HTERT RPE-1 (cell line): ENCODE measurements around the gene MAST4.
"Not testable (repeated sequence)": the region's sequence is repeated elsewhere in the genome, so short reads cannot be mapped to it uniquely, and the experiment has no call there.

Source experiments
- in situ Hi-C: fragments of 300-500 bp; cut with MboI; formaldehyde crosslinking; loops from 4 replicates; pipeline ENCODE4 v1.14.3; 2020; ENCODE audit warnings: low sequenced_read_pairs

MAST4 gene

GRCh38 chr5:67168069-67168468 is 571.9 kb downstream of the MAST4 start:
- in situ Hi-C loops = no loop called here

- in situ Hi-C loops = no loop called here
Measured at GRCh38 chr5:67170767-67171166, 574.6 kb downstream of the MAST4 start.

DNA sequence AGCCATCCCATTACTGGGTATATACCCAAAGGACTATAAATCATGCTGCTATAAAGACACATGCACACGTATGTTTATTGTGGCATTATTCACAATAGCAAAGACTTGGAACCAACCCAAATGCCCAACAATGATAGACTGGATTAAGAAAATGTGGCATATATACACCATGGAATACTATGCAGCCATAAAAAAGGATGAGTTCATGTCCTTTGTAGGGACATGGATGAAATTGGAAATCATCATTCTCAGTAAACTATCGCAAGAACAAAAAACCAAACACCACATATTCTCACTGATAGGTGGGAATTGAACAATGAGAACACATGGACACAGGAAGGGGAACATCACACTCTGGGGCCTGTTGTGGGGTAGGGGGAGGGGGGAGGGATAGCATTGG is 577.2 kb downstream of the MAST4 start:
- in situ Hi-C loops = not testable (repeated sequence)

- in situ Hi-C loops = no loop called here
Measured at GRCh38 chr5:67173959-67174358, 577.8 kb downstream of the MAST4 start.

GRCh38 chr5:67176936-67177335 is 580.7 kb downstream of the MAST4 start:
- in situ Hi-C loops = no loop called here

DNA sequence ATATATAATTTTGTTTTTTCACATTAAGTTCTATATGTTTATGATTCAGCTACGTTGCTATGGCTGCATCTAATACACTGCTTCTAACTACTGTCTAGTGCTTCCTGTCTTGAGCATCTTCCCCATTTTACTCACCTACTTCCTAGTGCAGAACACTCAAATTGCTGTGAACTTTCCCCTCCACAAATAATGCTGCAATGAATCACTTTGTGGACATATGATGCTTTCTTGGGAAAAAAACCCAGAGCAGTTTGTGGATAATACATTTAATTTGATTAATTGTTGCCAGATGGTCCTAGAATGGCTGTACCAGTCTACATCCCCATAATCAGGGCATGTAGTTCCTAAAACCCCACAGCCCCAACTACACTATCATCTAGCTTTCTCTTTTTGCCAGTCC is 581.9 kb downstream of the MAST4 start:
- in situ Hi-C loops = no loop called here

GRCh38 chr5:67178966-67179365 is 582.8 kb downstream of the MAST4 start:
- in situ Hi-C loops = no loop called here

GRCh38 chr5:67179697-67180361 is 583.6 kb downstream of the MAST4 start:
- in situ Hi-C loops = no loop called here

DNA sequence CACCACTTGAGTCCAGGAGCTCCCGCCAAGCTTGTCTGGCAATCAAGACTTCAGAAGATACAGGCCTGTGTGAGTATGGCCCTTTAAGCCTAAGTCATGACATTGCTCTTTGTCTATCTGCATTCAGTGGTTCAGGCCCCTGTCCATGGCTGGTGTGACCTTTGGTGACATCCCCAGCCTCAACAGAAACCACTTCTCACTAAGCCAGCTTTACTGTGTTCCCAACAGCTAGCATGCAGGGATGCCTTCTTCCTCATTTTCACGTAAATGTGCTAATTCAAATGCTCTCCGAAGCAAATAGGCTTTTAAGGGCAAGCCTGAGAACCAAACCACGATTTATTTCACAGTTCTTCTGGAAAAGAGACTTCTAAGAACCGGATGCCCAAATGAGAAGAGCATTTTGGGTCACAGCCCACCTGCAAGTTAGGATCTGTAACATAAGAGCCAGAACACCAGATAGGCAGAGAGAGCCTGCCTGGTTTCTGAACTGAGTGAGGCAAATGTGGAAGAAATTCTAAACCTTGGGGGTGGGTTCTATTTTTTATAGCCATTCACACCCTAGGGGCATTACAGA is 585.5 kb downstream of the MAST4 start:
- in situ Hi-C loops = no loop called here

DNA sequence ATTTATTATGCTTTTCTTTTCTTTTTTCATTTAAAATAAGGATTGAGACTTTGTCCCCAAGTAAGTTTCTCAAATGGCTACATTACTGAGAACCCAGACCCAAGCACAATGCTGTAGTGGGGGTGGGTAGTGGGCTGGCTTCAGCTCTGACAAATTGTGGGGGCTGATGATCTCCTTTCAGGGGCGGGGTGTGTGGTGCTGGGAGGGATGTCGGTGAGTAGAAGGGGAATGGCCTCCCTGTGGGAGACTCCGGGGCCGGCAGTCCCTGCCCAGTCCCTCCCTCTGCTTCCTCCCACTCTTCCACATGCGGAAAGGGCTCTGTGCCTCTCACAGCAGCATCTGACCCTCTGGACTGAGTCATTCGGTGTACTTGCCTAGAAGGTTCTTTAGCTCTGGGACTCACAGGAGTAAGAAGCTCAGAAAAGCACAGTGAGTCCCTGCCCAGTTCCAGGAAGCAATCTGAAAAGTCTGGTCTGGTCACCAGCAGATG is 586.2 kb downstream of the MAST4 start:
- in situ Hi-C loops = no loop called here

- in situ Hi-C loops = no loop called here
Measured at GRCh38 chr5:67183859-67184258, 587.7 kb downstream of the MAST4 start.

DNA sequence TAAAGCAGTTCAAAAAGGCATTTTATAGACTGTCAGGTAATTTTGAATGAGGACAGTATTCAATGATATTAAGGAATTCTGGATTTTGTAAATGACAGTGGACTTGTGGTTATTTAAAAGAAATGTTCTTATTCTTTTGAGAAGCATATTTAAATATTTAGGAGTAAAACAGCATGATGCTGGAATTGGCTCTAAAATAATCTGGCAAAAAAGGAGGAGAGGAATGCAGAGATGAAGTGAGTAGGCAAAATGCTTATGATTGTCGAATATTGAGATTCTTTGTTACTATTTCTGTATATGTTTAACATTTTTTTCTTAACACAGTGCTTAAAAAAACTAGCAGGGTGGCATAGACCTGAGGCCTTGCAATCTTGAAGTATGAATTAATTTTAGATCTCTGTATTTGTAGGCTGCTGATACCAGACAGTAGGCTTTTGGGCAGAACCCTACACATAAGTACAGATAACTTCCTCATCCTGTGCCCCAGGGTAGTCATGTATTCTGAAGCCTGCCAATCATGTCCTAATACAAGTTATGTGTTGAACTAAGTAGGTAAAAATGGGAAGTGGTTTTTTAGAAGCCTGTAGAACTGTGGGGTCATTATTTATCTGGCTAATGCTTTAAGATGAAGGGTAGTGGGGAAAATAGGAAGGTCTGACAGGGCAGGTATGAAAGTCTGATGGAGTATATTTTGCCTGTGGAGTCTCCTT is 591.0 kb downstream of the MAST4 start:
- in situ Hi-C loops = no loop called here

- in situ Hi-C loops = no loop called here
Measured at GRCh38 chr5:67188274-67189078, 592.3 kb downstream of the MAST4 start.

DNA sequence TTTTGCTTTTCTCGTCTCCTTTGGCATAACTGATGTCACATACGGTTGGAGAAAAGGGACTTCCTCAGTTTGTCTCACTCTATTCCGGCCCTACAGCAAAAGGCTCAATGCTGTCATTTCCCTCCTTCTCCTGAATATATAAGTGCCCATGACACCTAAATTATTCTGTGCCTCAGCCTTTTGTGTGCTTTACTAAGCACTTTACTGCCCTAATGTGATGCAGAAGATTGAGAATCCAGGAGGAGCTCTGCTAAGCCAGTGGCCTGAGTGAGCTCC is 592.8 kb downstream of the MAST4 start:
- in situ Hi-C loops = no loop called here

DNA sequence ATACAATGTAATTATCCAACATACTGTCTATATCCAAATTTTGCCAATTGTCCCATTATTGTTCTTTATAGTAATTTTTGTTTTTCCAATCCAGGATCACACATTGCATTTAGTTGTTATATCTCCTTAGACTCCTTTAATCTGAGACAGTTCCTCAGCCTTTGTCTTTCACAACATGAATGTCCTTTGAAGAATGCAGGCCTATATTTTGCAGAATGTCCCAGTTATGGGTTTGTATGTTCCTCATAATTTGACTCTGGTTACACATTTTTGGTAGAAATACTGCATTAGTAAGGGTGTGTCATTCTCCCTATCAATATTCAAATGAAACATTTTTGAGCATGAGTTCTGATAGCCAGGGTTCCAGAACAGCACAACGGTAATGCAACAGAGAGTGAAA is 593.7 kb downstream of the MAST4 start:
- in situ Hi-C loops = no loop called here

GRCh38 chr5:67190410-67190809 is 594.2 kb downstream of the MAST4 start:
- in situ Hi-C loops = no loop called here

GRCh38 chr5:67190861-67191260 is 594.7 kb downstream of the MAST4 start:
- in situ Hi-C loops = no loop called here

GRCh38 chr5:67192719-67193438 is 596.7 kb downstream of the MAST4 start:
- in situ Hi-C loops = no loop called here

DNA sequence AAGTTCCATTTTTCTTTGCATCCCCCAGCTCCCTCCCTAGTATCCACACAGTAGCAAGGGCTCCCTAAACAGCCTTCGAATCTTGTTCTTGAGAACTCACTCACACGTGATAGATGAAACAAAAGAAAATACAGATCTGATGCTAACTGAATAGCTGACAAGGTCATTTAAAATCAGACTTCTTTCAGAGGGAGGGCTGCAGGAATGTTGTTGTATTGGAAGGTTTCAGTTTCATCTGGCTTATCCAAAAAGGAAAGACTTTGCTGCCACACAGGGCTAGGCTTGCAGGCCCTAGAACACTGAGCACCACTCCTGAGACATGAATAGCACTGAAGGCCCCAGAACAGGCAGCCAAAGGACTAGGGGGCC is 597.2 kb downstream of the MAST4 start:
- in situ Hi-C loops = no loop called here

DNA sequence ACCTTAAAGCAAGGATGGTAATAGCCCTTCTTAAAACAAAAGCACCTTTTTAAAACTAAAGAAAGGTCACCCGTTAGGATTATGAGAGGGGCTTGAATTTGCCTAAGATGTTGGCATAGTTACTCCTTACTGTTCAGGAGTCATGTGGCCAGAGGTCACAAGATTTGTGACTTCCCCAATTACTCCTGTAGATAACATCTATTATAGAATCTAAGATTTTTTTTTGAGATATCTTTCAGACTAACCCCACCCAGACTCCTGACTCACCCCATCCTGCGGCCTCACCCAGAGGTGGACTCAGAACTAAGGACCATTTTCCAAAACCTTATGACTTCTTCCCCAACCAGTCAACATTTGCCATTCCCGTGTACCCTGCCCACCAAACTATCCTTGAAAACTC is 598.0 kb downstream of the MAST4 start:
- in situ Hi-C loops = no loop called here
